ENCODE measurements around the gene MAST4.
A peak's percentile ranks its signal among the peaks of the same experiment; 100 is the strongest.

MAST4 gene

GRCh38 chr5:66939094-66939493 is 342.9 kb downstream of the MAST4 start:
- TF ChIP-seq TAF1 (IDR thresholded peaks at IDR 0.05; ENCODE audit: borderline replicate concordance, low read depth, low read length) (no peak), POLR2AphosphoS5 (IDR thresholded peaks at IDR 0.05; ENCODE audit: low read depth, low read length) (no peak), POLR2A (IDR thresholded peaks at IDR 0.05; ENCODE audit: low read depth, low read length) (no peak)

GRCh38 chr5:66945389-66946349 is 349.5 kb downstream of the MAST4 start:
- DNase-seq (ENCODE audit: insufficient read length) = no peak
- TF ChIP-seq POLR2AphosphoS5 (IDR thresholded peaks at IDR 0.05; ENCODE audit: low read depth, low read length) (no peak), TAF1 (IDR thresholded peaks at IDR 0.05; ENCODE audit: borderline replicate concordance, low read depth, low read length) (no peak), POLR2A (IDR thresholded peaks at IDR 0.05; ENCODE audit: low read depth, low read length) (no peak)
- peak; percentile 80 for FAIRE-seq

More at GRCh38 chr5:66939094-66939493, 342.9 kb downstream of the MAST4 start:
- DNase-seq (ENCODE audit: insufficient read length) = no peak
- no peak for FAIRE-seq

- FAIRE-seq (no peak), DNase-seq (ENCODE audit: insufficient read length) (no peak)
- TF ChIP-seq POLR2A (IDR thresholded peaks at IDR 0.05; ENCODE audit: low read depth, low read length) (no peak), POLR2AphosphoS5 (IDR thresholded peaks at IDR 0.05; ENCODE audit: low read depth, low read length) (no peak), TAF1 (IDR thresholded peaks at IDR 0.05; ENCODE audit: borderline replicate concordance, low read depth, low read length) (no peak)
Measured at GRCh38 chr5:66947458-66947857, 351.3 kb downstream of the MAST4 start.

- TF ChIP-seq POLR2A (IDR thresholded peaks at IDR 0.05; ENCODE audit: low read depth, low read length) (no peak), POLR2AphosphoS5 (IDR thresholded peaks at IDR 0.05; ENCODE audit: low read depth, low read length) (no peak), TAF1 (IDR thresholded peaks at IDR 0.05; ENCODE audit: borderline replicate concordance, low read depth, low read length) (no peak)
- FAIRE-seq (no peak), DNase-seq (ENCODE audit: insufficient read length) (no peak)
Measured at GRCh38 chr5:66949066-66949465, 352.9 kb downstream of the MAST4 start.

- FAIRE-seq (no peak), DNase-seq (ENCODE audit: insufficient read length) (no peak)
- TF ChIP-seq POLR2A (IDR thresholded peaks at IDR 0.05; ENCODE audit: low read depth, low read length) (no peak), TAF1 (IDR thresholded peaks at IDR 0.05; ENCODE audit: borderline replicate concordance, low read depth, low read length) (no peak)
Measured at GRCh38 chr5:66952153-66952552, 356.0 kb downstream of the MAST4 start.

DNA sequence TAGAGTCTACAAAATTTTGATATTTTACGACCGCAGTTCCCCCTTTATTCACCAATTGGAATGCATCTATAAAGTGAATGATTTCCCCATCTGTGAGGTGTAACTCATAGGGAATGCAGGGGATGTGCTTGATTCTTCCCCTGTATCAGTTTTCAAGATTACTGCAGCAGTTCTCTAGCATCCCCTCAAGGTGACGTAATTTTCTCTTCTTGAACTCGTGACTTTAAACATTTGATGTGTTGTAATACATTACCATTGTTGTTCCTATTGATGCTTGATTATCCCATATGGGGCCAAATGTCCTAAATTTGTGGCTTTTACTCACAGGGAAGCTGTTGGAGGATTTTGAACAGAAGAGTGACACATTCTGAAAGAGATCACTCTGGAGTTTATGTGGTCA is 360.2 kb downstream of the MAST4 start:
- FAIRE-seq (no peak), DNase-seq (ENCODE audit: insufficient read length) (no peak)
- TF ChIP-seq POLR2AphosphoS5 (IDR thresholded peaks at IDR 0.05; ENCODE audit: low read depth, low read length) (no peak), POLR2A (IDR thresholded peaks at IDR 0.05; ENCODE audit: low read depth, low read length) (no peak)

DNA sequence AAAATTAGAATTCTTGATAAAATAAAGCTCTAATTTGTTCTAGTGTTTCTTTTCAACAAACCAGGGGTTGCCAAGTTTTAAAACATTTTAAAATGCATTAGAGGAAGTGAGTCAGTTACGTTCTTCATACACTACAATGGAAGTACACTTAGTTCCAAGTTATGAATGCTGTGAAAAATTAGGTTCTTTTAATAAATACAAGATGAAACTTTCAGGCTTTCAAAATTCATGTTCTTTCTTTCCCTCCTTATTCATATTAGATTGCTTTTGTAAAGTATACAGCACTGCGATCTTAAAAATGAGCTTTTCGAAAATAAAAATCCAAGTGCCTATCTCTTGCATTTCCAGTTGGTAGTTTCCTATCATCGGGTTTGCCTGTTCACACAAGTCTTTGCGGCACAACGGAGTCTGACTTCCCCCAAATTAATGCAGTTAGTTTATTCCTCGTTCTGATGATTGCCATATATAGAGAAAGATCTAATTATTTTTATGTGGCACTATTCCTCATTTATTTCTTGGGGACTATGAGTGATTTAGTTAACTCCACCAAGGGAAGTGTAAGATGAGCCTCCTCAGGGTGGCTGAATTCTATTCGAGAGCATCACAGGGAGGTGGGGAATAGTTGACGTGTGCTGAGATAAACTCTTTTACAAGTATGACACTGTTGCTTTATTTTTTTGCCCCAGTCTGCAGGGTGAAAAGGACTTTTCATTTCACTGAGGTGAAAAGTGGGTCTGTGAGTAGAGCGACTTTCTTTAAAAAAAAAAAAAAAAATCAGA is 362.2 kb downstream of the MAST4 start:
- no peak for DNase-seq (ENCODE audit: insufficient read length)
- TF ChIP-seq POLR2AphosphoS5 (IDR thresholded peaks at IDR 0.05; ENCODE audit: low read depth, low read length) (no peak), POLR2A (IDR thresholded peaks at IDR 0.05; ENCODE audit: low read depth, low read length) (no peak), TAF1 (IDR thresholded peaks at IDR 0.05; ENCODE audit: borderline replicate concordance, low read depth, low read length) (no peak)
- FAIRE-seq = no peak

- no peak for FAIRE-seq
- no peak for DNase-seq (ENCODE audit: insufficient read length)
- TF ChIP-seq POLR2A (IDR thresholded peaks at IDR 0.05; ENCODE audit: low read depth, low read length) = no peak
- no peak for TF ChIP-seq POLR2AphosphoS5 (IDR thresholded peaks at IDR 0.05; ENCODE audit: low read depth, low read length)
- no peak for TF ChIP-seq TAF1 (IDR thresholded peaks at IDR 0.05; ENCODE audit: borderline replicate concordance, low read depth, low read length)
Measured at GRCh38 chr5:66958980-66959641, 362.9 kb downstream of the MAST4 start.

DNA sequence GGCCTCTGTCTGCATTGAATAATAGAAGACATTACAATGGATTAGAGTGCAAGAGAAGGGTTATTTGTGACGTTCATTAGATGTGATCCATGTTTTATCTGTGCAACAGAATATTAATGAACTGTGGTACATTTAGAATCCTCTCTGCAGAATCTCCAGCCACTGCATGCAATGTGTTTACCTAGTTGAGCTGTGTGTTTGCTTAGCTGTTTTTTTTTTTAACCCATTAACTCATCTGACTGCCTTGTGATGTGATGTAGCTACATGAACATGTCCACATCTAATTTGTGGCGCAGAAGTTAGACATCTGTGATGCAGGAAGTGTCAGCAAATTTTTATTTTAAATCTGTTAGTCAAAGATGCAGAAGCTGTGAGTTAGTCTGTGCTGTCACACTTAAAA is 363.5 kb downstream of the MAST4 start:
- DNase-seq (ENCODE audit: insufficient read length) (no peak), FAIRE-seq (no peak)
- TF ChIP-seq TAF1 (IDR thresholded peaks at IDR 0.05; ENCODE audit: borderline replicate concordance, low read depth, low read length) (no peak), POLR2AphosphoS5 (IDR thresholded peaks at IDR 0.05; ENCODE audit: low read depth, low read length) (no peak), POLR2A (IDR thresholded peaks at IDR 0.05; ENCODE audit: low read depth, low read length) (no peak)

- DNase-seq (ENCODE audit: insufficient read length) (no peak), FAIRE-seq (no peak)
- TF ChIP-seq TAF1 (IDR thresholded peaks at IDR 0.05; ENCODE audit: borderline replicate concordance, low read depth, low read length) = no peak
- TF ChIP-seq POLR2AphosphoS5 (IDR thresholded peaks at IDR 0.05; ENCODE audit: low read depth, low read length) = no peak
- no peak for TF ChIP-seq POLR2A (IDR thresholded peaks at IDR 0.05; ENCODE audit: low read depth, low read length)
Measured at GRCh38 chr5:66960369-66961137, 364.4 kb downstream of the MAST4 start.

Data from GM12892 (cell line).